Subcutaneous adipose tissue (tissue), 4 donors: ENCODE measurements around the gene SLC25A17. TPM values are rescaled to one million over a fixed set of nuclear protein-coding genes. Genes with fewer than 3 reads are reported as not detected.

Experiments used
- CTCF ChIP-seq: fragments of 450-650 bp; IDR thresholded peaks from one replicate; pipeline ENCODE4 v1.5.1; 2016; ENCODE audit warnings: low read depth, mild to moderate bottlenecking, control low read depth, antibody characterized with exemption, moderate library complexity
- total RNA-seq, 4 donors: library from RNA; depleted of rRNA; stranded (reverse); fragments of >200 nt; gene quantifications; one replicate each; pipeline ENCODE4 v1.1.0, GENCODE V29; 2016

Gene SLC25A17
- total RNA-seq, 4 donors from 2014 or later, result 8.7 to 16.3 (median 13.8) TPM

GRCh38 chr22:40808018-40808841 lies 10.9 kb downstream of the SLC25A17 start:
- no peak for TF ChIP-seq CTCF

DNA sequence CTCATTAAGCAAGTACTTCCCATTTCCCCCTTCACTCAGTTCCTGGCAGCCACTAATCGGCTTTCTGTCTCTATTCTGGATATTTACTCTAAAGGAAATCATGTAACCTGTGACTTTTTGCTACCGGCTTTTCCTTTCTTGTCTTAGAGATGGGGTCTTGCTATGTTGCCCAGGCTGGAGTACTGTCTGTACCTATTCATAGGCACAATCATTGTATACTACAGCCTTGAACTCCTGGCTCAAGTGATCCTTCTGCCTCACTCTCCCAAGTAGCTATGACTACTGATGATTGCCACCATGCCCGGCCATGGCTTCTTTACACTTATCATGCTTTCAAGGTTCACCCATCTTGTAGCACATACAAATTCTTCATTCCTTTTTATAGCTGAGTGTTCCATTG lies 12.4 kb downstream of the SLC25A17 start:
- TF ChIP-seq CTCF, result no peak

- TF ChIP-seq CTCF, result no peak
Observed at GRCh38 chr22:40805699-40806203, 13.4 kb downstream of the SLC25A17 start.

DNA sequence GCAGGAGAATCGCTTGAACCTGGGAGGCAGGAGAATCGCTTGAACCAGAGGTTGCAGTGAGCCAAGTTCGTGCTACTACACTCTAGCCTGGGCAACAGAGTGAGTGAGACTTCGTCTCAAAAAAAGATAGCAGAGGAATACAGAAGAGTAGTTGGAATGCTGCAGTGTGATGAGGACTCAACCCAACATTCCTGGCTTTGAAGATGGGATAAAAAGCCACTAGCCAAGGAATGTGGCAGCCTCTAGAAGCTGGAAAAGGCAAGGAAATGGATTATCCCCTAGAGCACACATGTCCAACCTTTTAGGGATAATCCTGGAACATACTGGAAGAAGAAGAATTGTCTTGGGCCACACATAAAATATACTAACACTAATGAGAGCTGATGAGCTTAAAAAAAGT lies 13.9 kb downstream of the SLC25A17 start:
- TF ChIP-seq CTCF, result no peak

GRCh38 chr22:40803321-40803720 lies 15.8 kb downstream of the SLC25A17 start:
- TF ChIP-seq CTCF, result no peak

GRCh38 chr22:40799008-40799407 lies 20.1 kb downstream of the SLC25A17 start:
- TF ChIP-seq CTCF, result no peak

DNA sequence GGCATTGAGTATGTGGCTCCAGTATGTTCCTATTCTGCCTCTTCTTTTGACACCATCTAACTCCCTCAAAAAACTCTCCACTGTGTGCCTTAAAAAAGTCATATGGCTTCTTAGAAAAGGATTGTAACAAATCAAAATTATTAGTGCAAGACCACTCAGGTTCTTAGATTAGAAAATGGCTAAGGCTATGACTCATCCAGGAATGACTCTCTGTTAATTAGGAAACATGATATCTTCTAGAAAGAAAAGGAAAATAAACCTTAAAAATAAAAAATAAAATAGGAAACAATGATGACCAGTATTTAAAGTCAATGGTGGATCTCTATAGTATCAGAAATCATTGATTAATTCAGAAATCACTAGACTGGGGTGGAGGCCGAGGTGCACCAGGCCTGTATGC lies 21.7 kb downstream of the SLC25A17 start:
- no peak for TF ChIP-seq CTCF
